ENCODE results near the gene TDRD5. TPM values are rescaled to one million over a fixed set of nuclear protein-coding genes. Genes with fewer than 3 reads are reported as not detected.

The TDRD5 gene
- total and polyA plus RNA-seq, 2 experiments from 2014 or later = 1.4 TPM; not detected in 1

DNA sequence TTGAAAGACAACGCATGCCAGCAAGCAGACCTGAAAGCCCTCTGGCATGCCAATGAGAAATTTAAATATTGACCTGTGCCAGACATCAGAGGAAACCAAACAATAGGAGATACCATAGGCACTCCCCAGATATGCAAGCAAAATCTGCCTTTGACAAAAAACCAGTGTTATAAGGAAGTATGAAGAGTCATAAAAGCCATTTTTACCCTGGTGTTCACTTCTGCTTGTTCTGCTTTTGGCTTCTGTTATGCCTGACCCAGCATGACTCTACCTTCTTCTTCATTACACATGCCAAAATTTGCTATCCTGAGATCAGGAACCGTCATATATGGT, 42.3 kb upstream of the TDRD5 start (continued):
- TF ChIP-seq, protein P1, sequence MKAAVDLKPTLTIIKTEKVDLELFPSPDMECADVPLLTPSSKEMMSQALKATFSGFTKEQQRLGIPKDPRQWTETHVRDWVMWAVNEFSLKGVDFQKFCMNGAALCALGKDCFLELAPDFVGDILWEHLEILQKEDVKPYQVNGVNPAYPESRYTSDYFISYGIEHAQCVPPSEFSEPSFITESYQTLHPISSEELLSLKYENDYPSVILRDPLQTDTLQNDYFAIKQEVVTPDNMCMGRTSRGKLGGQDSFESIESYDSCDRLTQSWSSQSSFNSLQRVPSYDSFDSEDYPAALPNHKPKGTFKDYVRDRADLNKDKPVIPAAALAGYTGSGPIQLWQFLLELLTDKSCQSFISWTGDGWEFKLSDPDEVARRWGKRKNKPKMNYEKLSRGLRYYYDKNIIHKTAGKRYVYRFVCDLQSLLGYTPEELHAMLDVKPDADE (IDR thresholded peaks at IDR 0.05) = no peak
- TF ChIP-seq ZNF331 (CRISPR knock-in tag; IDR thresholded peaks at IDR 0.05; ENCODE audit: low read depth) = no peak
- no peak for TF ChIP-seq EZH2 (IDR thresholded peaks at IDR 0.05; ENCODE audit: low read depth, unreplicated experiment)
- TF ChIP-seq JUNB (IDR thresholded peaks at IDR 0.05; ENCODE audit: unreplicated experiment) = no peak
- TF ChIP-seq, protein P2, sequence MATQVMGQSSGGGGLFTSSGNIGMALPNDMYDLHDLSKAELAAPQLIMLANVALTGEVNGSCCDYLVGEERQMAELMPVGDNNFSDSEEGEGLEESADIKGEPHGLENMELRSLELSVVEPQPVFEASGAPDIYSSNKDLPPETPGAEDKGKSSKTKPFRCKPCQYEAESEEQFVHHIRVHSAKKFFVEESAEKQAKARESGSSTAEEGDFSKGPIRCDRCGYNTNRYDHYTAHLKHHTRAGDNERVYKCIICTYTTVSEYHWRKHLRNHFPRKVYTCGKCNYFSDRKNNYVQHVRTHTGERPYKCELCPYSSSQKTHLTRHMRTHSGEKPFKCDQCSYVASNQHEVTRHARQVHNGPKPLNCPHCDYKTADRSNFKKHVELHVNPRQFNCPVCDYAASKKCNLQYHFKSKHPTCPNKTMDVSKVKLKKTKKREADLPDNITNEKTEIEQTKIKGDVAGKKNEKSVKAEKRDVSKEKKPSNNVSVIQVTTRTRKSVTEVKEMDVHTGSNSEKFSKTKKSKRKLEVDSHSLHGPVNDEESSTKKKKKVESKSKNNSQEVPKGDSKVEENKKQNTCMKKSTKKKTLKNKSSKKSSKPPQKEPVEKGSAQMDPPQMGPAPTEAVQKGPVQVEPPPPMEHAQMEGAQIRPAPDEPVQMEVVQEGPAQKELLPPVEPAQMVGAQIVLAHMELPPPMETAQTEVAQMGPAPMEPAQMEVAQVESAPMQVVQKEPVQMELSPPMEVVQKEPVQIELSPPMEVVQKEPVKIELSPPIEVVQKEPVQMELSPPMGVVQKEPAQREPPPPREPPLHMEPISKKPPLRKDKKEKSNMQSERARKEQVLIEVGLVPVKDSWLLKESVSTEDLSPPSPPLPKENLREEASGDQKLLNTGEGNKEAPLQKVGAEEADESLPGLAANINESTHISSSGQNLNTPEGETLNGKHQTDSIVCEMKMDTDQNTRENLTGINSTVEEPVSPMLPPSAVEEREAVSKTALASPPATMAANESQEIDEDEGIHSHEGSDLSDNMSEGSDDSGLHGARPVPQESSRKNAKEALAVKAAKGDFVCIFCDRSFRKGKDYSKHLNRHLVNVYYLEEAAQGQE (IDR thresholded peaks at IDR 0.05; ENCODE audit: unreplicated experiment) = no peak
- no peak for TF ChIP-seq EZH2phosphoT487 (IDR thresholded peaks at IDR 0.05; ENCODE audit: unreplicated experiment)
- TF ChIP-seq NANOG (IDR thresholded peaks at IDR 0.05; ENCODE audit: borderline replicate concordance) = no peak

DNA sequence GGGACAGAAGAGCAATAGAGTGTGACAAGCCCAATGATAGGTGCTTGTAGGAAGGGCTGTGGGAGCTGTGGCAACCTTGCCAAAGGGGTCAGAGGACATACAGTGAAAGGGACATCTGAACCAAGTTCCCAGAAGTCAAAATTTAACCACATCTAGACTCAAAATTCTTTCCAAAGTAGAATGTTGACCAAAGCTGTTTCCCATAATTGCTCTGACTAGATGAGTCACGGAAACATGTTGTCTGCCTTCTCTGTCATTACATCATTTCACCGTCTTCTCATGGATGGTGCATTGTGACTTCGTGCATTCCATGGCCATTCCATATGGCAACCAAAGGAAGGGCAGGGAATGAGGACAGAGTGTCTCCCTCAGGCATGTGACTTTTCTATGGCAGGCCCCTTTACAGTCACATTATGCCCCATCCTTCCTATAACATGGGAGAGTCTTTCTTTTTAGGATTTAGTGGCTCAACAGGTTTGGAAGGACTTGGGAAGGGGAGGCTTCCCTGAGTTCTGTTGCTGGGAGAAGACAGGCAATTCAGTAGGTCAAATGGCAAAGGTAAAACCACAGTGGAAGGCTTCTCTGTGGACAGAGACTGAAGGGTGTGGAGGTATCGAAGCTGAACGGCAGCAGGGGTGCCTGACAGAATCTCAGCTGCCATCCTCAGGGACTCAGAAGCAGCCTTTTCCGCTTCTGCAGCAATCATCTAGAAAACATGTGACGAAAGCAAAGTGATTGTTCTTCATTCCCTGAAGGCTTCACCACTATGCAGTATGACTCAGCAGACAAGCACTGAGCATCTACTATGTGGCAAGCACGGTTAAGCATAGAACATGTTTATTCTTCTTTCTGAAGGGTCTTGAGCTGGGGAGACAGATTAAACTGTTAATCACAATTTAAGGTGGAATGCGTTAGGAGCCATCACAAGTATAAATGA, 40.6 kb upstream of the TDRD5 start:
- Histone ChIP-seq H3K4me2 (no peak overlapping the region), H2AFZ (no peak overlapping the region; the same call in 1 of the 2 replicates), H3K27me3 (ENCODE audit: insufficient read depth) (no peaks in the 10 kb centered on the region), H3K36me3 (ENCODE audit: insufficient read depth) (no peaks in the 10 kb centered on the region), H3K4me1 (ENCODE audit: insufficient read depth) (no peaks in the 10 kb centered on the region), H3K9me2 (ENCODE audit: insufficient read depth) (no peaks in the 10 kb centered on the region; the same call in 1 of the 2 replicates), H3K79me2 (replicated peaks; ENCODE audit: insufficient read depth) (no peaks in the 10 kb centered on the region), H3F3A (replicated peaks; ENCODE audit: low read depth) (no peaks in the 10 kb centered on the region), H3K4me3 (no peak overlapping the region), H4K20me1 (replicated peaks; ENCODE audit: insufficient read depth) (no peaks in the 10 kb centered on the region), H3K27ac (ENCODE audit: low read depth) (no peak overlapping the region)
- DNase-seq (ENCODE audit: low spot score) (no peak), ATAC-seq (no peak)
- no peaks in the 10 kb centered on the region for H3K36me3 Mint-ChIP-seq (ENCODE audit: low read depth)
- TF ChIP-seq, protein P2 (IDR thresholded peaks at IDR 0.05; ENCODE audit: unreplicated experiment) = no peak
- no peak for TF ChIP-seq EZH2 (IDR thresholded peaks at IDR 0.05; ENCODE audit: low read depth, unreplicated experiment)
- TF ChIP-seq NANOG (IDR thresholded peaks at IDR 0.05; ENCODE audit: borderline replicate concordance) = no peak
- no peak for TF ChIP-seq JUNB (IDR thresholded peaks at IDR 0.05; ENCODE audit: unreplicated experiment)
- TF ChIP-seq ZNF114 (CRISPR knock-in tag; IDR thresholded peaks at IDR 0.05) = no peak
- H3K9me3 Mint-ChIP-seq = no peaks in the 10 kb centered on the region
- no peak overlapping the region for H3K27ac Mint-ChIP-seq
- H3K4me3 Mint-ChIP-seq = no peak overlapping the region
- peaks cover 6% of the 10 kb centered on the region; the same call in 2 of the 3 replicates for H3K4me1 Mint-ChIP-seq
- peaks cover 3% of the 10 kb centered on the region for H3K27me3 Mint-ChIP-seq (ENCODE audit: insufficient read depth, low read depth, poor library complexity)
